CD4-positive, alpha-beta T cell (primary cell): Measurements from ENCODE around the gene TRPC4AP. TPM values are rescaled to one million over a fixed set of nuclear protein-coding genes. Genes with fewer than 3 reads are reported as not detected.

Experiments
- ATAC-seq: fragments of 200-7000 bp; cut with Tn5 transposase; one replicate; pipeline ENCODE4 v1.10.0; 2022; ENCODE audit warnings: mild to moderate bottlenecking; ENCODE audit not compliant: poor library complexity
- CTCF ChIA-PET: fragments of 350-600 bp; sonication (Branson Sonifier 250); formaldehyde crosslinking; loops from one replicate; lab custom pipeline; 2021; ENCODE audit warnings: antibody characterized with exemption, inconsistent platforms; lab: Charles Lee
- POLR2A ChIA-PET: fragments of 350-600 bp; sonication (Branson Sonifier 250); formaldehyde crosslinking; loops from one replicate; lab custom pipeline; 2021; ENCODE audit warnings: antibody characterized with exemption, inconsistent platforms; lab: Charles Lee
- DNase-seq, 14 experiments: peaks; one replicate each; pipeline ENCODE4 v3.0.0-alpha.2; 2013 to 2020; ENCODE audit warnings: mixed read lengths in 2 of 14
- H3K27ac ChIP-seq, 2 donors: one replicate each; pipeline versions ENCODE4 v1.5.1 to v1.7.0; 2013; ENCODE audit warnings: low read length in 2 of 2, low read depth in 1 of 2, mild to moderate bottlenecking in 1 of 2
- H3K27me3 ChIP-seq, 2 experiments: 1 replicate in 1 of 2; 2 replicates in 1 of 2; pipeline versions ENCODE4 v1.6.1 to v1.7.0; 2013; ENCODE audit warnings: low read length in 2 of 2, control low read depth in 1 of 2, mild to moderate bottlenecking in 1 of 2, moderate library complexity in 1 of 2; ENCODE audit not compliant: insufficient read depth in 2 of 2, control insufficient read depth in 1 of 2
- H3K36me3 ChIP-seq: one replicate; pipeline ENCODE4 v1.6.1; 2013; ENCODE audit warnings: low read length, control low read depth; ENCODE audit not compliant: insufficient read depth
- H3K4me1 ChIP-seq: one replicate; pipeline ENCODE4 v1.6.1; 2013; ENCODE audit warnings: low read length, control low read depth; ENCODE audit not compliant: insufficient read depth
- H3K4me3 ChIP-seq: one replicate; pipeline ENCODE4 v1.5.1; 2013; ENCODE audit warnings: mild to moderate bottlenecking, low read length, moderate library complexity
- H3K9me3 ChIP-seq, 2 experiments: 1 replicate in 1 of 2; 2 replicates in 1 of 2; pipeline versions ENCODE4 v1.6.1 to v1.7.0; 2013; ENCODE audit warnings: low read length in 2 of 2, mild to moderate bottlenecking in 2 of 2, control low read depth in 1 of 2, moderate library complexity in 1 of 2; ENCODE audit not compliant: control insufficient read depth in 1 of 2, insufficient read depth in 1 of 2
- H3K27ac Mint-ChIP-seq: one replicate; pipeline ENCODE4 v1.8.0; 2020; ENCODE audit warnings: mixed read lengths
- H3K27me3 Mint-ChIP-seq: one replicate; pipeline ENCODE4 v1.8.0; 2021; ENCODE audit warnings: mixed read lengths
- H3K36me3 Mint-ChIP-seq: one replicate; pipeline ENCODE4 v1.8.0; 2021; ENCODE audit warnings: low read depth, mixed read lengths
- H3K4me1 Mint-ChIP-seq: one replicate; pipeline ENCODE4 v1.8.0; 2021; ENCODE audit warnings: low read depth, mixed read lengths
- H3K4me3 Mint-ChIP-seq: one replicate; pipeline ENCODE4 v1.8.0; 2020; ENCODE audit warnings: mild to moderate bottlenecking, mixed read lengths
- H3K9me3 Mint-ChIP-seq: one replicate; pipeline ENCODE4 v1.8.0; 2020; ENCODE audit warnings: mixed read lengths
- intact Hi-C, 2 experiments: fragments of 100-400 bp; cut with DNase I in 1 of 2; cut with micrococcal nuclease in 1 of 2; formaldehyde crosslinking; loops; one replicate each; pipeline versions ENCODE4 v1.15.1 to v1.9.0; 2023 to 2025; cut with DNase I, micrococcal nuclease
- total RNA-seq, 174 experiments: library from RNA in 2 of 174; stranded (reverse) in 2 of 174; gene quantifications; one replicate each; pipeline ENCODE4 v1.2.3 and lab custom pipeline; 2021 to 2026
- TF ChIP-seq, protein P1 (sequence below): fragments of 200-600 bp; IDR thresholded peaks from one replicate; pipeline ENCODE4 v1.8.0; 2022; ENCODE audit warnings: antibody characterized with exemption, mild to moderate bottlenecking

The TRPC4AP gene
- total RNA-seq, 2 experiments from 2014 or later, result 56.3 to 60.6 TPM

DNA sequence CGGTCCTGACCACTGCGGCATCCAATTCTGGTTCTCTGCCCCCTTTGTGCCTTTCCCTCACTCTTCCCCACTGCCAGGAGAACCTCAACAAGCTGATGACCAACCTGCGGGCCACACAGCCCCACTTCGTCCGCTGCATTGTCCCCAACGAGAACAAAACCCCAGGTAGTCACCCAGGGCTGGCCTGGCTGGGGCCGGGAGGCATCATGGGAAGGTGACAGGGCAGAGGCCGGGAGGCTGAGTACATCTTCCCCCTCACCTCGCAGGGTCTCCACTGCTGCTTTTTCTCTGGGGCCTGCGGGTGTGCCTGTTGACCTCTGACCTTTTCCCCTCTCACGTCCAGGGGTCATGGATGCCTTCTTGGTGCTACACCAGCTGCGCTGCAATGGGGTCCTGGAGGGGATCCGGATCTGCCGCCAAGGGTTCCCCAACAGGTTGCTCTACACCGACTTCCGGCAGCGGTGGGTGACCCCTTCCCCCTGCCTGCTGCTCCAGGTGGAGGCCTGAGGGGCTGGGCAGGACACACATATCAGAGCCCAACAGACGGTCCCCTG lies 101.9 kb downstream of the TRPC4AP start:
- no peak overlapping the region for H3K27ac ChIP-seq
- H3K4me1 Mint-ChIP-seq, result no peaks in the 10 kb centered on the region
- POLR2A ChIA-PET, result no interaction called here
- no peak overlapping the region for H3K4me3 Mint-ChIP-seq
- intact Hi-C loops, result no loop called here
- no peaks in the 10 kb centered on the region for H3K4me1 ChIP-seq
- DNase-seq (no peak), ATAC-seq (no peak)
- CTCF ChIA-PET, result no interaction called here
- no peak overlapping the region for H3K27ac Mint-ChIP-seq
- no peaks in the 10 kb centered on the region for H3K9me3 ChIP-seq
- H3K27me3 ChIP-seq, result no peaks in the 10 kb centered on the region
- H3K9me3 Mint-ChIP-seq, result no peaks in the 10 kb centered on the region
- H3K4me3 ChIP-seq, result no peak overlapping the region
- H3K27me3 Mint-ChIP-seq, result no peaks in the 10 kb centered on the region
- peaks cover 18% of the 10 kb centered on the region for H3K36me3 ChIP-seq
- H3K36me3 Mint-ChIP-seq, result no peaks in the 10 kb centered on the region
- TF ChIP-seq, protein P1, sequence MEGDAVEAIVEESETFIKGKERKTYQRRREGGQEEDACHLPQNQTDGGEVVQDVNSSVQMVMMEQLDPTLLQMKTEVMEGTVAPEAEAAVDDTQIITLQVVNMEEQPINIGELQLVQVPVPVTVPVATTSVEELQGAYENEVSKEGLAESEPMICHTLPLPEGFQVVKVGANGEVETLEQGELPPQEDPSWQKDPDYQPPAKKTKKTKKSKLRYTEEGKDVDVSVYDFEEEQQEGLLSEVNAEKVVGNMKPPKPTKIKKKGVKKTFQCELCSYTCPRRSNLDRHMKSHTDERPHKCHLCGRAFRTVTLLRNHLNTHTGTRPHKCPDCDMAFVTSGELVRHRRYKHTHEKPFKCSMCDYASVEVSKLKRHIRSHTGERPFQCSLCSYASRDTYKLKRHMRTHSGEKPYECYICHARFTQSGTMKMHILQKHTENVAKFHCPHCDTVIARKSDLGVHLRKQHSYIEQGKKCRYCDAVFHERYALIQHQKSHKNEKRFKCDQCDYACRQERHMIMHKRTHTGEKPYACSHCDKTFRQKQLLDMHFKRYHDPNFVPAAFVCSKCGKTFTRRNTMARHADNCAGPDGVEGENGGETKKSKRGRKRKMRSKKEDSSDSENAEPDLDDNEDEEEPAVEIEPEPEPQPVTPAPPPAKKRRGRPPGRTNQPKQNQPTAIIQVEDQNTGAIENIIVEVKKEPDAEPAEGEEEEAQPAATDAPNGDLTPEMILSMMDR, result no peak

DNA sequence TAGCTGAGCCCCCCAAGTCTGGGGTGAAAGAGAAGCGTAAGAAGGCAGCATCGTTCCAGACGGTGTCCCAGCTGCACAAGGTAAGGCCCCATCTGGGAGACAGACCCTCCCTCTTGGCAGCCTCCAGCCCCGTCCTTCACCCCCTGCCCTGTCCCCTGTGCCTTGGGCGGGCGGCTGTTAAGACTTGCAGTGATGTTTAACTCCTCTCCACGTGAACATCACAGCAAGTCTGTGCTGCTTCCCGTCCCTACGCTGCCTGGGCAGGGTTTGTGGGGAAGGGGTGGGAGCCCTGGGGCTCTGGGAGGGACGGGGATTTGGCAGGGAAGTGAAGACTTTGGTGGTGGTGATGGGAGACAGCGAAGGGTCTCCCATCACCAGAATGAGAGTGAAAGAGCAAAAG lies 102.4 kb downstream of the TRPC4AP start:
- ChIA-PET CTCF (no interaction called here), POLR2A (no interaction called here)
- Histone ChIP-seq H3K4me3 (no peak overlapping the region), H3K27ac (no peak overlapping the region), H3K9me3 (no peaks in the 10 kb centered on the region), H3K27me3 (no peaks in the 10 kb centered on the region), H3K36me3 (peaks cover 14% of the 10 kb centered on the region), H3K4me1 (no peaks in the 10 kb centered on the region)
- ATAC-seq (no peak), DNase-seq (no peak)
- H3K36me3 Mint-ChIP-seq, result no peaks in the 10 kb centered on the region
- H3K9me3 Mint-ChIP-seq, result no peaks in the 10 kb centered on the region
- TF ChIP-seq, protein P1, result no peak
- H3K4me1 Mint-ChIP-seq, result no peaks in the 10 kb centered on the region
- intact Hi-C loops, result no loop called here
- no peak overlapping the region for H3K27ac Mint-ChIP-seq
- H3K4me3 Mint-ChIP-seq, result no peak overlapping the region
- no peaks in the 10 kb centered on the region for H3K27me3 Mint-ChIP-seq

- no peaks in the 10 kb centered on the region for H3K27me3 Mint-ChIP-seq
- no peak overlapping the region for H3K27ac Mint-ChIP-seq
- Histone ChIP-seq H3K27ac (no peak overlapping the region), H3K4me3 (no peak overlapping the region), H3K4me1 (no peaks in the 10 kb centered on the region), H3K9me3 (no peaks in the 10 kb centered on the region), H3K36me3 (peaks cover 10% of the 10 kb centered on the region), H3K27me3 (no peaks in the 10 kb centered on the region)
- H3K4me3 Mint-ChIP-seq, result no peak overlapping the region
- ATAC-seq, result no peak
- TF ChIP-seq, protein P1, result no peak
- no peaks in the 10 kb centered on the region for H3K9me3 Mint-ChIP-seq
- POLR2A ChIA-PET, result no interaction called here
- intact Hi-C loops, result no loop called here
- CTCF ChIA-PET, result no interaction called here
- H3K4me1 Mint-ChIP-seq, result no peaks in the 10 kb centered on the region
- no peaks in the 10 kb centered on the region for H3K36me3 Mint-ChIP-seq
- no peak for DNase-seq
Observed at GRCh38 chr20:34989670-34990069, 102.9 kb downstream of the TRPC4AP start.
